K562 (cell line): ENCODE measurements around the gene POLRMT. TPM values are rescaled to one million over a fixed set of nuclear protein-coding genes. Genes with fewer than 3 reads are reported as not detected.

ENCODE experiments used
- GATA2 ChIP-seq: sonication (generic); formaldehyde crosslinking; IDR thresholded peaks from 2 replicates; pipeline ENCODE4 v1.4.0; 2020; ENCODE audit warnings: mild to moderate bottlenecking, missing genetic modification reagents
- GTF2E2 ChIP-seq: fragments of 200-800 bp; sonication (Bioruptor generic); IDR thresholded peaks from 2 replicates; pipeline ENCODE4 v1.6.1; 2016; ENCODE audit warnings: missing genetic modification characterization, missing compliant biosample characterization
- LEF1 ChIP-seq: fragments of 450-650 bp; IDR thresholded peaks from 2 replicates; pipeline ENCODE4 v1.6.1; 2016; ENCODE audit warnings: mild to moderate bottlenecking
- NR1H2 ChIP-seq: sonication (generic); formaldehyde crosslinking; IDR thresholded peaks from 2 replicates; pipeline ENCODE4 v1.4.0; 2020; ENCODE audit warnings: mild to moderate bottlenecking, missing genetic modification reagents
- PRMT5 ChIP-seq: sonication (generic); formaldehyde crosslinking; IDR thresholded peaks from 2 replicates; pipeline ENCODE4 v1.5.0; 2020; ENCODE audit warnings: missing genetic modification reagents
- XRCC5 ChIP-seq: fragments of 200-400 bp; formaldehyde crosslinking; IDR thresholded peaks from 2 replicates; pipeline ENCODE4 v1.6.1; 2017; ENCODE audit warnings: low read depth, mild to moderate bottlenecking, low read length
- ZNF165 ChIP-seq: fragments of 250-450 bp; sonication (Bioruptor Pico); IDR thresholded peaks from 2 replicates; pipeline ENCODE4 v1.4.0; 2020; ENCODE audit warnings: borderline replicate concordance
- ZNF224 ChIP-seq: sonication (generic); formaldehyde crosslinking; IDR thresholded peaks from 2 replicates; pipeline ENCODE4 v1.8.0; 2022; ENCODE audit warnings: mild to moderate bottlenecking, missing genetic modification reagents
- ZNF431 ChIP-seq: sonication (generic); formaldehyde crosslinking; IDR thresholded peaks from 2 replicates; pipeline ENCODE4 v1.8.0; 2022; ENCODE audit warnings: mild to moderate bottlenecking, missing genetic modification reagents
- polyA plus RNA-seq, 8 experiments: library from polyadenylated mRNA; depleted of rRNA in 4 of 8; stranded (reverse) in 5 of 8; unstranded in 3 of 8; fragments of >200 nt; fragmentation: Nextera tagmentation in 2 of 8; fragmentation: Illumina TruSeq in 1 of 8; extraction: Ambion mirVana in 2 of 8; extraction: Trizol in 1 of 8; gene quantifications; 2 replicates each; pipeline versions ENCODE4 v1.2.1 to v1.2.3, GENCODE V29; 2011 to 2014; ENCODE audit warnings: inconsistent platforms in 1 of 8, missing spikeins in 1 of 8
- total RNA-seq, 7 experiments: library from RNA; depleted of rRNA in 6 of 7; stranded (reverse); fragments of >200 nt in 6 of 7; fragmentation: Illumina TruSeq in 2 of 7; extraction: Trizol in 2 of 7; gene quantifications; 2 replicates each; pipeline versions ENCODE4 v1.2.1 to v1.2.3, GENCODE V29; 2011 to 2021; ENCODE audit warnings: low replicate concordance in 1 of 7
- TF ChIP-seq, protein P1 (sequence below): fragments of 450-650 bp; IDR thresholded peaks from 2 replicates; pipeline ENCODE4 v1.6.1; 2016; ENCODE audit warnings: mild to moderate bottlenecking, moderate library complexity
- TF ChIP-seq, protein P2 (sequence below): sonication (generic); formaldehyde crosslinking; IDR thresholded peaks from 2 replicates; pipeline ENCODE4 v1.8.0; 2022; ENCODE audit warnings: mild to moderate bottlenecking, missing genetic modification reagents, borderline replicate concordance
- TF ChIP-seq, protein P3 (sequence below): sonication (generic); formaldehyde crosslinking; IDR thresholded peaks from 2 replicates; pipeline ENCODE4 v1.8.0; 2022; ENCODE audit warnings: mild to moderate bottlenecking, missing genetic modification reagents

POLRMT gene
- total and polyA plus RNA-seq, 9 of the 15 experiments (the other 6 are each of a cell fraction or from before 2014, with no cell fraction given), result 30.3 to 144 (median 68.0) TPM

DNA sequence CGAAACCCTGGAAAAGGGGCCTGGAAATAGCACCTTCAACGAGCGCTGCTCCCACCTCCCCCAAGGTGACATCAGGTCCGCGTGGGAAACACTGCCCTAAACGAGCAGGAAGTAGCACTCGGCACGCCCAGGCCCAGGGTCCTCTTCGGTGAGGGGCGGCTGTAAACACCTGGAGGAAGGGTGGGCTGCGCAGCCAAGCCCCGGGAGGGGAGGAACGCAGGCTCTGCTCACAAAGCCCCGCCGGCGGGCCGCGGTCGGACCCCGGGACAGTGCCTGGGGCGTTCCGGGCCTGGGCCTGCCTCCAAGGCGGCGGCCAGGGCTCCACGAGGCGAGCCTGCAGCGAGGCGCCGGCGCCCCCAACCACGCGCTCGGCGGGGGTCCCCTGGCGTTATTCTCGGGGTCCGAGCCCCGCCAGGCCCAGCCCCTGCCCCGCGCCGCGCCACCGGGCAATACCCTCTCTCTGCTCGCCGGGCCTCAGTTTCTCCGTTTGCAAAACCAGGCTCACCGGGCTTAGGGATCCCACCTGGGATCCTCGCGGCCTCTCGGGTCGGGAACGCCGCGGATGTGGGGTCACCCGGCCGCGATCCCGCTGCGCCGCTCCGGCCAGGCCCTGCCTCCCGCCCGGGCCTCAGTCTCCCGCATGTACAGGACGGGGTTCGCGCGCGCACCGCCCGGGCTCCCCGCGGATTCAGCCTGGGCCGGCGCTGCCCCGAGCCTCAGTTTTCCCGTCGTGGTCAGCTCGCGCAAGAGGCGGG lies 29.0 kb upstream of the POLRMT start (continued):
- TF ChIP-seq, protein P1, sequence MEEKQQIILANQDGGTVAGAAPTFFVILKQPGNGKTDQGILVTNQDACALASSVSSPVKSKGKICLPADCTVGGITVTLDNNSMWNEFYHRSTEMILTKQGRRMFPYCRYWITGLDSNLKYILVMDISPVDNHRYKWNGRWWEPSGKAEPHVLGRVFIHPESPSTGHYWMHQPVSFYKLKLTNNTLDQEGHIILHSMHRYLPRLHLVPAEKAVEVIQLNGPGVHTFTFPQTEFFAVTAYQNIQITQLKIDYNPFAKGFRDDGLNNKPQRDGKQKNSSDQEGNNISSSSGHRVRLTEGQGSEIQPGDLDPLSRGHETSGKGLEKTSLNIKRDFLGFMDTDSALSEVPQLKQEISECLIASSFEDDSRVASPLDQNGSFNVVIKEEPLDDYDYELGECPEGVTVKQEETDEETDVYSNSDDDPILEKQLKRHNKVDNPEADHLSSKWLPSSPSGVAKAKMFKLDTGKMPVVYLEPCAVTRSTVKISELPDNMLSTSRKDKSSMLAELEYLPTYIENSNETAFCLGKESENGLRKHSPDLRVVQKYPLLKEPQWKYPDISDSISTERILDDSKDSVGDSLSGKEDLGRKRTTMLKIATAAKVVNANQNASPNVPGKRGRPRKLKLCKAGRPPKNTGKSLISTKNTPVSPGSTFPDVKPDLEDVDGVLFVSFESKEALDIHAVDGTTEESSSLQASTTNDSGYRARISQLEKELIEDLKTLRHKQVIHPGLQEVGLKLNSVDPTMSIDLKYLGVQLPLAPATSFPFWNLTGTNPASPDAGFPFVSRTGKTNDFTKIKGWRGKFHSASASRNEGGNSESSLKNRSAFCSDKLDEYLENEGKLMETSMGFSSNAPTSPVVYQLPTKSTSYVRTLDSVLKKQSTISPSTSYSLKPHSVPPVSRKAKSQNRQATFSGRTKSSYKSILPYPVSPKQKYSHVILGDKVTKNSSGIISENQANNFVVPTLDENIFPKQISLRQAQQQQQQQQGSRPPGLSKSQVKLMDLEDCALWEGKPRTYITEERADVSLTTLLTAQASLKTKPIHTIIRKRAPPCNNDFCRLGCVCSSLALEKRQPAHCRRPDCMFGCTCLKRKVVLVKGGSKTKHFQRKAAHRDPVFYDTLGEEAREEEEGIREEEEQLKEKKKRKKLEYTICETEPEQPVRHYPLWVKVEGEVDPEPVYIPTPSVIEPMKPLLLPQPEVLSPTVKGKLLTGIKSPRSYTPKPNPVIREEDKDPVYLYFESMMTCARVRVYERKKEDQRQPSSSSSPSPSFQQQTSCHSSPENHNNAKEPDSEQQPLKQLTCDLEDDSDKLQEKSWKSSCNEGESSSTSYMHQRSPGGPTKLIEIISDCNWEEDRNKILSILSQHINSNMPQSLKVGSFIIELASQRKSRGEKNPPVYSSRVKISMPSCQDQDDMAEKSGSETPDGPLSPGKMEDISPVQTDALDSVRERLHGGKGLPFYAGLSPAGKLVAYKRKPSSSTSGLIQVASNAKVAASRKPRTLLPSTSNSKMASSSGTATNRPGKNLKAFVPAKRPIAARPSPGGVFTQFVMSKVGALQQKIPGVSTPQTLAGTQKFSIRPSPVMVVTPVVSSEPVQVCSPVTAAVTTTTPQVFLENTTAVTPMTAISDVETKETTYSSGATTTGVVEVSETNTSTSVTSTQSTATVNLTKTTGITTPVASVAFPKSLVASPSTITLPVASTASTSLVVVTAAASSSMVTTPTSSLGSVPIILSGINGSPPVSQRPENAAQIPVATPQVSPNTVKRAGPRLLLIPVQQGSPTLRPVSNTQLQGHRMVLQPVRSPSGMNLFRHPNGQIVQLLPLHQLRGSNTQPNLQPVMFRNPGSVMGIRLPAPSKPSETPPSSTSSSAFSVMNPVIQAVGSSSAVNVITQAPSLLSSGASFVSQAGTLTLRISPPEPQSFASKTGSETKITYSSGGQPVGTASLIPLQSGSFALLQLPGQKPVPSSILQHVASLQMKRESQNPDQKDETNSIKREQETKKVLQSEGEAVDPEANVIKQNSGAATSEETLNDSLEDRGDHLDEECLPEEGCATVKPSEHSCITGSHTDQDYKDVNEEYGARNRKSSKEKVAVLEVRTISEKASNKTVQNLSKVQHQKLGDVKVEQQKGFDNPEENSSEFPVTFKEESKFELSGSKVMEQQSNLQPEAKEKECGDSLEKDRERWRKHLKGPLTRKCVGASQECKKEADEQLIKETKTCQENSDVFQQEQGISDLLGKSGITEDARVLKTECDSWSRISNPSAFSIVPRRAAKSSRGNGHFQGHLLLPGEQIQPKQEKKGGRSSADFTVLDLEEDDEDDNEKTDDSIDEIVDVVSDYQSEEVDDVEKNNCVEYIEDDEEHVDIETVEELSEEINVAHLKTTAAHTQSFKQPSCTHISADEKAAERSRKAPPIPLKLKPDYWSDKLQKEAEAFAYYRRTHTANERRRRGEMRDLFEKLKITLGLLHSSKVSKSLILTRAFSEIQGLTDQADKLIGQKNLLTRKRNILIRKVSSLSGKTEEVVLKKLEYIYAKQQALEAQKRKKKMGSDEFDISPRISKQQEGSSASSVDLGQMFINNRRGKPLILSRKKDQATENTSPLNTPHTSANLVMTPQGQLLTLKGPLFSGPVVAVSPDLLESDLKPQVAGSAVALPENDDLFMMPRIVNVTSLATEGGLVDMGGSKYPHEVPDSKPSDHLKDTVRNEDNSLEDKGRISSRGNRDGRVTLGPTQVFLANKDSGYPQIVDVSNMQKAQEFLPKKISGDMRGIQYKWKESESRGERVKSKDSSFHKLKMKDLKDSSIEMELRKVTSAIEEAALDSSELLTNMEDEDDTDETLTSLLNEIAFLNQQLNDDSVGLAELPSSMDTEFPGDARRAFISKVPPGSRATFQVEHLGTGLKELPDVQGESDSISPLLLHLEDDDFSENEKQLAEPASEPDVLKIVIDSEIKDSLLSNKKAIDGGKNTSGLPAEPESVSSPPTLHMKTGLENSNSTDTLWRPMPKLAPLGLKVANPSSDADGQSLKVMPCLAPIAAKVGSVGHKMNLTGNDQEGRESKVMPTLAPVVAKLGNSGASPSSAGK, result peak; percentile 84
- TF ChIP-seq ZNF165 (CRISPR knock-in tag) (no peak), PRMT5 (CRISPR knock-in tag) (no peak), GTF2E2 (tag) (no peak), ZNF224 (CRISPR knock-in tag) (no peak), ZNF431 (CRISPR knock-in tag) (no peak; the same call in 1 of the 2 replicates), XRCC5 (0 out of 2 replicates have a peak, but pooled peaks have one; percentile 23), NR1H2 (CRISPR knock-in tag) (no peak), LEF1 (no peak), GATA2 (CRISPR knock-in tag) (no peak)
- TF ChIP-seq, protein P2, sequence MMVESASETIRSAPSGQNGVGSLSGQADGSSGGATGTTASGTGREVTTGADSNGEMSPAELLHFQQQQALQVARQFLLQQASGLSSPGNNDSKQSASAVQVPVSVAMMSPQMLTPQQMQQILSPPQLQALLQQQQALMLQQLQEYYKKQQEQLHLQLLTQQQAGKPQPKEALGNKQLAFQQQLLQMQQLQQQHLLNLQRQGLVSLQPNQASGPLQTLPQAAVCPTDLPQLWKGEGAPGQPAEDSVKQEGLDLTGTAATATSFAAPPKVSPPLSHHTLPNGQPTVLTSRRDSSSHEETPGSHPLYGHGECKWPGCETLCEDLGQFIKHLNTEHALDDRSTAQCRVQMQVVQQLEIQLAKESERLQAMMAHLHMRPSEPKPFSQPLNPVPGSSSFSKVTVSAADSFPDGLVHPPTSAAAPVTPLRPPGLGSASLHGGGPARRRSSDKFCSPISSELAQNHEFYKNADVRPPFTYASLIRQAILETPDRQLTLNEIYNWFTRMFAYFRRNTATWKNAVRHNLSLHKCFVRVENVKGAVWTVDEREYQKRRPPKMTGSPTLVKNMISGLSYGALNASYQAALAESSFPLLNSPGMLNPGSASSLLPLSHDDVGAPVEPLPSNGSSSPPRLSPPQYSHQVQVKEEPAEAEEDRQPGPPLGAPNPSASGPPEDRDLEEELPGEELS (CRISPR knock-in tag), result no peak; the same call in 1 of the 2 replicates
- TF ChIP-seq, protein P3, sequence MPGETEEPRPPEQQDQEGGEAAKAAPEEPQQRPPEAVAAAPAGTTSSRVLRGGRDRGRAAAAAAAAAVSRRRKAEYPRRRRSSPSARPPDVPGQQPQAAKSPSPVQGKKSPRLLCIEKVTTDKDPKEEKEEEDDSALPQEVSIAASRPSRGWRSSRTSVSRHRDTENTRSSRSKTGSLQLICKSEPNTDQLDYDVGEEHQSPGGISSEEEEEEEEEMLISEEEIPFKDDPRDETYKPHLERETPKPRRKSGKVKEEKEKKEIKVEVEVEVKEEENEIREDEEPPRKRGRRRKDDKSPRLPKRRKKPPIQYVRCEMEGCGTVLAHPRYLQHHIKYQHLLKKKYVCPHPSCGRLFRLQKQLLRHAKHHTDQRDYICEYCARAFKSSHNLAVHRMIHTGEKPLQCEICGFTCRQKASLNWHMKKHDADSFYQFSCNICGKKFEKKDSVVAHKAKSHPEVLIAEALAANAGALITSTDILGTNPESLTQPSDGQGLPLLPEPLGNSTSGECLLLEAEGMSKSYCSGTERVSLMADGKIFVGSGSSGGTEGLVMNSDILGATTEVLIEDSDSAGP (CRISPR knock-in tag), result no peak
